ENCODE results near the gene ABCC8.

The ABCC8 gene

GRCh38 chr11:17517186-17517585, 40.5 kb upstream of the ABCC8 start:
- no peak overlapping the region for H3K18ac ChIP-seq (ENCODE audit: low read depth in 1 of 2, low read length in 2 of 2)
- H3K27me3 ChIP-seq (ENCODE audit: control insufficient read depth in 1 of 2, insufficient read depth in 1 of 2, low read length in 2 of 2): peaks cover 42 to 48% of the 10 kb centered on the region in 2 experiments
- no peak overlapping the region for H4K8ac ChIP-seq (ENCODE audit: low read length)

GRCh38 chr11:17516551-17517150, 40.0 kb upstream of the ABCC8 start:
- Histone ChIP-seq H3K9me3 (ENCODE audit: control insufficient read depth, low read length) (no peaks in the 10 kb centered on the region), H3K79me1 (replicated peaks; ENCODE audit: low read length, poor library complexity, severe bottlenecking) (no peaks in the 10 kb centered on the region), H3K23ac (ENCODE audit: low read length in 2 of 2) (no peak overlapping the region), H3K36me3 (ENCODE audit: control insufficient read depth in 1 of 2, insufficient read depth in 2 of 2, low read depth in 1 of 2, low read length in 2 of 2) (no peaks in the 10 kb centered on the region), H2BK15ac (ENCODE audit: low read depth, poor library complexity, severe bottlenecking) (no peak overlapping the region), H2AK5ac (ENCODE audit: low read length, severe bottlenecking) (no peak overlapping the region), H2BK120ac (ENCODE audit: low read depth, low read length) (no peak overlapping the region), H2BK12ac (ENCODE audit: low read length in 2 of 2) (no peak overlapping the region), H3K4me1 (ENCODE audit: control insufficient read depth, insufficient read depth, low read depth, low read length) (no peaks in the 10 kb centered on the region), H3K9ac (ENCODE audit: low read length) (no peak overlapping the region), H2AFZ (ENCODE audit: low read depth, low read length) (no peak overlapping the region), H3K14ac (ENCODE audit: low read length in 2 of 2) (no peak overlapping the region), H3K27me3 (ENCODE audit: control insufficient read depth in 1 of 2, insufficient read depth in 1 of 2, low read length in 2 of 2) (peaks cover 46 to 49% of the 10 kb centered on the region in 2 experiments), H3K4ac (ENCODE audit: low read depth in 1 of 2, low read length in 2 of 2) (no peak overlapping the region), H3K27ac (ENCODE audit: low read length, poor library complexity, severe bottlenecking) (no peak overlapping the region), H4K91ac (ENCODE audit: low read length) (no peak overlapping the region), H4K8ac (ENCODE audit: low read length) (no peak overlapping the region), H3K4me3 (ENCODE audit: insufficient read depth in 1 of 2, low read depth in 1 of 2, low read length in 2 of 2) (no peak overlapping the region), H3K18ac (ENCODE audit: low read depth in 1 of 2, low read length in 2 of 2) (no peak overlapping the region), H3K4me2 (ENCODE audit: low read length, poor library complexity, severe bottlenecking) (no peak overlapping the region), H2BK5ac (ENCODE audit: low read depth, low read length, poor library complexity, severe bottlenecking) (no peak overlapping the region)
- no peak for DNase-seq
- 78% methylated on average over 7 of the region's 7 CpGs for WGBS

More at GRCh38 chr11:17517186-17517585, 40.5 kb upstream of the ABCC8 start:
- H3K4me1 ChIP-seq (ENCODE audit: control insufficient read depth, insufficient read depth, low read depth, low read length): no peaks in the 10 kb centered on the region
- no peak overlapping the region for H3K9ac ChIP-seq (ENCODE audit: low read length)
- no peak overlapping the region for H3K4me3 ChIP-seq (ENCODE audit: insufficient read depth in 1 of 2, low read depth in 1 of 2, low read length in 2 of 2)
- H2BK15ac ChIP-seq (ENCODE audit: low read depth, poor library complexity, severe bottlenecking): no peak overlapping the region
- H3K4ac ChIP-seq (ENCODE audit: low read depth in 1 of 2, low read length in 2 of 2): no peak overlapping the region
- no peaks in the 10 kb centered on the region for H3K9me3 ChIP-seq (ENCODE audit: control insufficient read depth, low read length)
- H3K36me3 ChIP-seq (ENCODE audit: control insufficient read depth in 1 of 2, insufficient read depth in 2 of 2, low read depth in 1 of 2, low read length in 2 of 2): no peaks in the 10 kb centered on the region
- no peak overlapping the region for H2AFZ ChIP-seq (ENCODE audit: low read depth, low read length)
- H3K4me2 ChIP-seq (ENCODE audit: low read length, poor library complexity, severe bottlenecking): no peak overlapping the region
- H3K27ac ChIP-seq (ENCODE audit: low read length, poor library complexity, severe bottlenecking): no peak overlapping the region
- H2BK12ac ChIP-seq (ENCODE audit: low read length in 2 of 2): no peak overlapping the region
- no peak for DNase-seq
- no peak overlapping the region for H4K91ac ChIP-seq (ENCODE audit: low read length)
- no peak overlapping the region for H3K14ac ChIP-seq (ENCODE audit: low read length in 2 of 2)
- H2BK5ac ChIP-seq (ENCODE audit: low read depth, low read length, poor library complexity, severe bottlenecking): no peak overlapping the region
- H2BK120ac ChIP-seq (ENCODE audit: low read depth, low read length): no peak overlapping the region
- no peaks in the 10 kb centered on the region for H3K79me1 ChIP-seq (replicated peaks; ENCODE audit: low read length, poor library complexity, severe bottlenecking)
- no peak overlapping the region for H2AK5ac ChIP-seq (ENCODE audit: low read length, severe bottlenecking)
- 86% methylated on average over 10 of the region's 10 CpGs for WGBS
- no peak overlapping the region for H3K23ac ChIP-seq (ENCODE audit: low read length in 2 of 2)

GRCh38 chr11:17515443-17516176, 39.0 kb upstream of the ABCC8 start:
- Histone ChIP-seq H2AK5ac (ENCODE audit: low read length, severe bottlenecking) (no peak overlapping the region), H3K4ac (ENCODE audit: low read depth in 1 of 2, low read length in 2 of 2) (no peak overlapping the region), H3K79me1 (replicated peaks; ENCODE audit: low read length, poor library complexity, severe bottlenecking) (no peaks in the 10 kb centered on the region), H3K18ac (ENCODE audit: low read depth in 1 of 2, low read length in 2 of 2) (no peak overlapping the region), H3K14ac (ENCODE audit: low read length in 2 of 2) (no peak overlapping the region), H2BK12ac (ENCODE audit: low read length in 2 of 2) (no peak overlapping the region), H3K27me3 (ENCODE audit: control insufficient read depth in 1 of 2, insufficient read depth in 1 of 2, low read length in 2 of 2) (peaks cover 51 to 59% of the 10 kb centered on the region in 2 experiments), H2BK5ac (ENCODE audit: low read depth, low read length, poor library complexity, severe bottlenecking) (no peak overlapping the region), H3K23ac (ENCODE audit: low read length in 2 of 2) (no peak overlapping the region), H3K36me3 (ENCODE audit: control insufficient read depth in 1 of 2, insufficient read depth in 2 of 2, low read depth in 1 of 2, low read length in 2 of 2) (no peaks in the 10 kb centered on the region), H3K4me3 (ENCODE audit: insufficient read depth in 1 of 2, low read depth in 1 of 2, low read length in 2 of 2) (no peak overlapping the region), H2BK15ac (ENCODE audit: low read depth, poor library complexity, severe bottlenecking) (no peak overlapping the region), H3K9me3 (ENCODE audit: control insufficient read depth, low read length) (no peaks in the 10 kb centered on the region), H2AFZ (ENCODE audit: low read depth, low read length) (no peak overlapping the region), H3K4me1 (ENCODE audit: control insufficient read depth, insufficient read depth, low read depth, low read length) (no peaks in the 10 kb centered on the region), H4K8ac (ENCODE audit: low read length) (no peak overlapping the region), H3K4me2 (ENCODE audit: low read length, poor library complexity, severe bottlenecking) (no peak overlapping the region), H3K27ac (ENCODE audit: low read length, poor library complexity, severe bottlenecking) (no peak overlapping the region), H2BK120ac (ENCODE audit: low read depth, low read length) (no peak overlapping the region), H3K9ac (ENCODE audit: low read length) (no peak overlapping the region), H4K91ac (ENCODE audit: low read length) (no peak overlapping the region)
- 66% methylated on average over 4 of the region's 5 CpGs for WGBS
- DNase-seq: no peak

- no peak overlapping the region for H2BK15ac ChIP-seq (ENCODE audit: low read depth, poor library complexity, severe bottlenecking)
- no peak overlapping the region for H3K18ac ChIP-seq (ENCODE audit: low read depth in 1 of 2, low read length in 2 of 2)
- H4K91ac ChIP-seq (ENCODE audit: low read length): no peak overlapping the region
- H3K23ac ChIP-seq (ENCODE audit: low read length in 2 of 2): no peak overlapping the region
- no peak overlapping the region for H2BK12ac ChIP-seq (ENCODE audit: low read length in 2 of 2)
- peaks cover 43 to 59% of the 10 kb centered on the region in 2 experiments for H3K27me3 ChIP-seq (ENCODE audit: control insufficient read depth in 1 of 2, insufficient read depth in 1 of 2, low read length in 2 of 2)
- no peak overlapping the region for H3K27ac ChIP-seq (ENCODE audit: low read length, poor library complexity, severe bottlenecking)
- WGBS: 87% methylated on average over 4 of the region's 4 CpGs
- DNase-seq: no peak
- no peaks in the 10 kb centered on the region for H3K79me1 ChIP-seq (replicated peaks; ENCODE audit: low read length, poor library complexity, severe bottlenecking)
- H2AK5ac ChIP-seq (ENCODE audit: low read length, severe bottlenecking): no peak overlapping the region
- no peak overlapping the region for H2BK5ac ChIP-seq (ENCODE audit: low read depth, low read length, poor library complexity, severe bottlenecking)
- H3K14ac ChIP-seq (ENCODE audit: low read length in 2 of 2): no peak overlapping the region
- no peaks in the 10 kb centered on the region for H3K36me3 ChIP-seq (ENCODE audit: control insufficient read depth in 1 of 2, insufficient read depth in 2 of 2, low read depth in 1 of 2, low read length in 2 of 2)
- H3K4me1 ChIP-seq (ENCODE audit: control insufficient read depth, insufficient read depth, low read depth, low read length): no peaks in the 10 kb centered on the region
- H3K4me3 ChIP-seq (ENCODE audit: insufficient read depth in 1 of 2, low read depth in 1 of 2, low read length in 2 of 2): no peak overlapping the region
- no peak overlapping the region for H4K8ac ChIP-seq (ENCODE audit: low read length)
- no peak overlapping the region for H3K4ac ChIP-seq (ENCODE audit: low read depth in 1 of 2, low read length in 2 of 2)
- H2BK120ac ChIP-seq (ENCODE audit: low read depth, low read length): no peak overlapping the region
- no peak overlapping the region for H3K4me2 ChIP-seq (ENCODE audit: low read length, poor library complexity, severe bottlenecking)
- H3K9me3 ChIP-seq (ENCODE audit: control insufficient read depth, low read length): no peaks in the 10 kb centered on the region
- no peak overlapping the region for H3K9ac ChIP-seq (ENCODE audit: low read length)
- no peak overlapping the region for H2AFZ ChIP-seq (ENCODE audit: low read depth, low read length)
Observed at GRCh38 chr11:17514476-17514875, 37.8 kb upstream of the ABCC8 start.
